MCF 10A (cell line): ENCODE results near the gene SPPL3. TPM values are rescaled to one million over a fixed set of nuclear protein-coding genes. Genes with fewer than 3 reads are reported as not detected.

Source experiments
- BruUV-seq: library from RNA; stranded (reverse); fragments of 400-500 nt; replicated peaks from 2 replicates; lab custom pipeline; 2021; lab: Mats Ljungman, UMichigan
- CTCF ChIA-PET: fragments of 300-600 bp; sonication (Branson Sonifier 250); formaldehyde crosslinking; extraction: SDS; loops from one replicate; lab custom pipeline; 2021; ENCODE audit warnings: antibody characterized with exemption, inconsistent platforms; lab: Yijun Ruan, JAX
- POLR2A ChIA-PET: fragments of 300-600, 350-650 bp; sonication (Branson Sonifier 250); formaldehyde crosslinking; extraction: SDS; loops from one replicate; lab custom pipeline; 2020; ENCODE audit warnings: antibody characterized with exemption, inconsistent platforms; lab: Yijun Ruan, JAX
- DNase-seq: peaks from one replicate; pipeline ENCODE4 v3.0.0-alpha.2; 2018; ENCODE audit not compliant: unreplicated experiment
- H3K27ac Mint-ChIP-seq: one replicate; pipeline ENCODE4 v1.8.0; 2022; ENCODE audit warnings: mild to moderate bottlenecking, low read depth, mixed read lengths; ENCODE audit not compliant: unreplicated experiment
- H3K27me3 Mint-ChIP-seq: one replicate; pipeline ENCODE4 v1.8.0; 2022; ENCODE audit warnings: mixed read lengths; ENCODE audit not compliant: insufficient read depth, unreplicated experiment
- H3K36me3 Mint-ChIP-seq: one replicate; pipeline ENCODE4 v1.8.0; 2022; ENCODE audit warnings: mild to moderate bottlenecking, moderate library complexity, mixed read lengths; ENCODE audit not compliant: insufficient read depth, unreplicated experiment
- H3K4me1 Mint-ChIP-seq: one replicate; pipeline ENCODE4 v1.8.0; 2022; ENCODE audit warnings: mixed read lengths; ENCODE audit not compliant: insufficient read depth, unreplicated experiment
- H3K4me3 Mint-ChIP-seq: one replicate; pipeline ENCODE4 v1.8.0; 2022; ENCODE audit warnings: mild to moderate bottlenecking, moderate library complexity, mixed read lengths; ENCODE audit not compliant: unreplicated experiment
- H3K9me3 Mint-ChIP-seq: one replicate; pipeline ENCODE4 v1.8.0; 2022; ENCODE audit warnings: mixed read lengths; ENCODE audit not compliant: unreplicated experiment
- intact Hi-C: fragments of 100-400 bp; cut with micrococcal nuclease; formaldehyde crosslinking; loops from 2 replicates; pipeline ENCODE4 v1.14.1; 2022
- total RNA-seq: library from RNA; stranded (reverse); gene quantifications from 2 replicates; pipeline ENCODE4 v1.2.3, GENCODE V29; 2022
- TF ChIP-seq, protein P1 (sequence below): fragments of 200-600 bp; IDR thresholded peaks from one replicate; pipeline ENCODE4 v1.8.0; 2022; ENCODE audit warnings: antibody characterized with exemption, mild to moderate bottlenecking; ENCODE audit not compliant: unreplicated experiment

SPPL3 gene
- total RNA-seq, 1 experiment from 2014 or later, result 32.6 TPM

DNA sequence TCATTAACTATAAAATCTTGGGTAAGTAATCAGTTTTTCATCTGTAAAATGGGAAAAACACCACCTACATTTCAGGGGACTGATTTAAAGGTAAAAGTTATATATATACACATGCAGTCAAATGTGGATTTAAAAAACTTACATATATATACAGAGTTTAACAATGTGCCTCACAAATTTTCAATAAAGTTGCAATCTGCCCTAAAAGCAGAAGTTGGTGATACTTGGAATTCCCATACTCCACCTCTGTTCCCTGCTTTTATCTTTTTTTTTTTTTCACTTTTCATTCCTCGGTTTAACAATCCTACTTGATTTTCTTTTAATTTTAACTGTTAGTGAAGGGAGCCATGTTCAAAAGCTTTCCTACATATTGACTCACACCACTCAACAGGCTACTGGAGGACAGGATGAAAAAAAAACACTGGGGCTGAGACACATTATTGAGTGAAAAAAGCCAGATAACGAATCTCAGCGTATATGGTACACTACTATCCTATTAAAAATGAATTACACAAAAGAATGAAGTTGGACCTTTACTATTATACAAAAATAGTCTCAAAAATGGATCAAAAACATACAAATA lies 24.3 kb downstream of the SPPL3 start:
- no peaks in the 10 kb centered on the region for H3K9me3 Mint-ChIP-seq
- POLR2A ChIA-PET, result interaction anchor here (0.6 to 3.0 kb wide), 9 partner anchors 8 to 426 kb away, joined by 3 to 11 read pairs (median 4); no protein-coding TSS in a partner anchor
- H3K36me3 Mint-ChIP-seq, result peaks cover 5% of the 10 kb centered on the region
- no peak for DNase-seq
- BruUV-seq, result no TSS peak
- no peaks in the 10 kb centered on the region for H3K27me3 Mint-ChIP-seq
- CTCF ChIA-PET, result interaction anchor here (0.6 to 2.1 kb wide), 6 partner anchors 9 to 298 kb away, joined by 3 to 10 read pairs (median 5); no protein-coding TSS in a partner anchor
- intact Hi-C loops, result no loop called here
- H3K27ac Mint-ChIP-seq, result no peak overlapping the region
- TF ChIP-seq, protein P1, sequence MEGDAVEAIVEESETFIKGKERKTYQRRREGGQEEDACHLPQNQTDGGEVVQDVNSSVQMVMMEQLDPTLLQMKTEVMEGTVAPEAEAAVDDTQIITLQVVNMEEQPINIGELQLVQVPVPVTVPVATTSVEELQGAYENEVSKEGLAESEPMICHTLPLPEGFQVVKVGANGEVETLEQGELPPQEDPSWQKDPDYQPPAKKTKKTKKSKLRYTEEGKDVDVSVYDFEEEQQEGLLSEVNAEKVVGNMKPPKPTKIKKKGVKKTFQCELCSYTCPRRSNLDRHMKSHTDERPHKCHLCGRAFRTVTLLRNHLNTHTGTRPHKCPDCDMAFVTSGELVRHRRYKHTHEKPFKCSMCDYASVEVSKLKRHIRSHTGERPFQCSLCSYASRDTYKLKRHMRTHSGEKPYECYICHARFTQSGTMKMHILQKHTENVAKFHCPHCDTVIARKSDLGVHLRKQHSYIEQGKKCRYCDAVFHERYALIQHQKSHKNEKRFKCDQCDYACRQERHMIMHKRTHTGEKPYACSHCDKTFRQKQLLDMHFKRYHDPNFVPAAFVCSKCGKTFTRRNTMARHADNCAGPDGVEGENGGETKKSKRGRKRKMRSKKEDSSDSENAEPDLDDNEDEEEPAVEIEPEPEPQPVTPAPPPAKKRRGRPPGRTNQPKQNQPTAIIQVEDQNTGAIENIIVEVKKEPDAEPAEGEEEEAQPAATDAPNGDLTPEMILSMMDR, result no peak
- H3K4me3 Mint-ChIP-seq, result no peak overlapping the region
- H3K4me1 Mint-ChIP-seq, result peaks cover 18% of the 10 kb centered on the region

DNA sequence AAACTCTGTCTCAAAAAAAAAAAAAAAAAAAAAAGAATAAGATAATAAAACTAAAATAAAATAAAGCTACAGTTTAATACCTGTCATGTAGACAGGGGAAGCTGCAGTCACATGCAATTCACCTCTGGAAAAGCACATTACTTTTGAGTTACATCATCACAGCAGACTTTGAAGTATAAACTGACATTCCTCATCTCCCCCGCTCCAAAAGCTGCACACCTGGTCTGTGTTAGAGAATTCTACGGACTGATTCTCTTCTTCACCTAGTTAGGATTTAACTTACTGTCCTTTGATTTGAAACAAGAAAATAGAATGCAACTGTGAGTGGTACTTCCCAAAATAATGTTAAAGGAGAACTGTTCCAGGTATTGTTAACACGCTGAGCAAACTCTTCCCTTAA lies 25.1 kb downstream of the SPPL3 start:
- no peak overlapping the region for H3K4me3 Mint-ChIP-seq
- TF ChIP-seq, protein P1, result no peak
- intact Hi-C loops, result no loop called here
- POLR2A ChIA-PET, result interaction anchor here (0.6 to 3.0 kb wide), 9 partner anchors 9 to 64 kb away, joined by 3 to 11 read pairs (median 4); no protein-coding TSS in a partner anchor
- peaks cover 18% of the 10 kb centered on the region for H3K4me1 Mint-ChIP-seq
- CTCF ChIA-PET, result interaction anchor here (0.5 to 2.1 kb wide), 10 partner anchors 8 to 297 kb away, joined by 3 to 10 read pairs (median 4); no protein-coding TSS in a partner anchor
- H3K9me3 Mint-ChIP-seq, result no peaks in the 10 kb centered on the region
- H3K27ac Mint-ChIP-seq, result no peak overlapping the region
- DNase-seq, result no peak
- no TSS peak for BruUV-seq
- peaks cover 5% of the 10 kb centered on the region for H3K36me3 Mint-ChIP-seq
- H3K27me3 Mint-ChIP-seq, result no peaks in the 10 kb centered on the region

DNA sequence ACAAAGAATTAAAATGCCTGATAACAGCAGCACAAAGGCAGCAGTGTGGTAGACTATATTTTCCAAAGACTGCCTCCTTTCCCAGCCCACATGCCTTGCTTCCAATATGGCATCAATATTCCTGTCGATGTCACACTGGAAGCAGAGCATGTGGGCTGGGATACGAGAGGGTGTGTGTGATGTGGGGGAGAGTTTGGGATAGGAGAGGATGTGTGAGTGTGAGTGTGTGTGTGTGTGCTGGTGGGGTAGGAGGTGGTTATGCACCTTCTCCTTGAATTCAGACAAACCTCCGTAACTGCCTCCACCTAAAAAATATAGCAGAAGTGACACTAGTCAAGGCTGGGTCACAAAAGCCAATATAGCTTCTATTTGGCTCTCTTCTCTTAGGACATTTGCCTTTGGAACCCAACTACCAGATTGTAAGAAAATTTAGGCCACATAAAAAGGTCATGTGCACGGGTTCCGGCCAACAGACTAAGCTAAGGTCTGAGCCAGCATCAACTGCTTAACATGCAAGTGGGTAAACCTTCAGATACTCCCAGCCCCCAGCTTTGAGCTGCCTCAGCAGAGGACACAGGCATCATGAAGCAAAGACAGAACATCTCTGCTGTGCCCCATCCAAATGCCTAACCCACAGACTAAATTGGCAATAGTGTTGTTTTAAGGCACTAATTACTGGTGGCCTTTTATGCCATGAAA lies 29.5 kb downstream of the SPPL3 start:
- no peak overlapping the region for H3K27ac Mint-ChIP-seq
- H3K27me3 Mint-ChIP-seq, result no peaks in the 10 kb centered on the region
- H3K4me3 Mint-ChIP-seq, result no peak overlapping the region
- ChIA-PET POLR2A (no interaction called here), CTCF (interaction anchor here (0.6 to 0.7 kb wide), 2 partner anchors 235 to 243 kb away, joined by 3 read pairs; no protein-coding TSS in a partner anchor)
- no peaks in the 10 kb centered on the region for H3K9me3 Mint-ChIP-seq
- TF ChIP-seq, protein P1, result no peak
- DNase-seq, result no peak
- peaks cover 18% of the 10 kb centered on the region for H3K4me1 Mint-ChIP-seq
- intact Hi-C loops, result no loop called here
- H3K36me3 Mint-ChIP-seq, result peaks cover 6% of the 10 kb centered on the region
- no TSS peak for BruUV-seq

DNA sequence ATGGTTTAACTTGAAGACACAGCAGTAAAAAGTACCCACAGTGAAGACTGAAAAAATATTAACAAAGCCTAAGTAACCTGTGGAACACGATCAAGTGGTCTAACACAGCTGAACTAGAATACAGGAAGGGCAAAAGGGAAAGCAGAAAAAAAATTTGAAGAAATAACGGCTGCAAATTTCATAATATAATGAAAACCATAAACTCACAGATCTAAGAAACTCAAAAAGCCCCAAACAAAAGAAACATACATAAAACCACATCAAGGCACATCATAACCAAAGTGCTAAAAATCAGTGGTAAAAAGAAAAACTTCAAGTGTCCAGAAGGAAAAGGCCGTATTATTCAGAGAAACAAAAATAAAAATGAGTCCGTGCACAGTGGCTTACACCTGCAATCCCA lies 30.9 kb downstream of the SPPL3 start:
- BruUV-seq, result no TSS peak
- CTCF ChIA-PET, result interaction anchor here (0.7 kb wide), 1 partner anchor 80 kb away, joined by 4 read pairs; no protein-coding TSS in a partner anchor
- H3K27ac Mint-ChIP-seq, result no peak overlapping the region
- no peaks in the 10 kb centered on the region for H3K27me3 Mint-ChIP-seq
- DNase-seq, result no peak
- H3K4me1 Mint-ChIP-seq, result peaks cover 12% of the 10 kb centered on the region
- no peak overlapping the region for H3K4me3 Mint-ChIP-seq
- TF ChIP-seq, protein P1, result no peak
- H3K36me3 Mint-ChIP-seq, result peaks cover 6% of the 10 kb centered on the region
- POLR2A ChIA-PET, result interaction anchor here (0.7 kb wide), 1 partner anchor 41 kb away, joined by 3 read pairs; no protein-coding TSS in a partner anchor
- H3K9me3 Mint-ChIP-seq, result no peaks in the 10 kb centered on the region
- intact Hi-C loops, result no loop called here
